Measurements from ENCODE around the gene C16orf96. TPM values are rescaled to one million over a fixed set of nuclear protein-coding genes. Genes with fewer than 3 reads are reported as not detected.

C16orf96 gene
- polyA plus RNA-seq, 2 of the 4 experiments (the other 2 are of a cell fraction), result 0.01 to 0.03 TPM

- TF ChIP-seq REST (IDR thresholded peaks at IDR 0.05) (no peak), PBX3 (IDR thresholded peaks at IDR 0.05) (no peak), BCL3 (IDR thresholded peaks at IDR 0.05) (no peak)
Observed at GRCh38 chr16:4566144-4566543, 10.0 kb downstream of the C16orf96 start (continued).

GRCh38 chr16:4570086-4570485 lies 13.9 kb downstream of the C16orf96 start:
- Histone ChIP-seq H3K4me3 (no peak overlapping the region), H3K9me3 (no peaks in the 10 kb centered on the region), H3K4me1 (no peaks in the 10 kb centered on the region), H3K27ac (no peak overlapping the region), H3K4me2 (no peak overlapping the region)
- ChIA-PET CTCF (interaction anchor here (0.9 to 5.6 kb wide), 5 partner anchors 9 to 386 kb away, joined by 3 to 35 read pairs (median 3); no protein-coding TSS in a partner anchor), POLR2A (no interaction called here)
- ATAC-seq (no peak), FAIRE-seq (no peak), DNase-seq (ENCODE audit: low read depth in 1 of 2, low spot score in 1 of 2) (no peak)
- no peak for TF ChIP-seq ZC3H11A (IDR thresholded peaks at IDR 0.05)
- TF ChIP-seq MYC (IDR thresholded peaks at IDR 0.05; ENCODE audit: borderline replicate concordance, low read length), result no peak
- TF ChIP-seq SREBF2 (IDR thresholded peaks at IDR 0.05), result no peak
- TF ChIP-seq FOSL2 (IDR thresholded peaks at IDR 0.05), result no peak
- no peak for TF ChIP-seq FOSL2 (CRISPR knock-in tag; IDR thresholded peaks at IDR 0.05)
- TF ChIP-seq EHF (CRISPR knock-in tag; IDR thresholded peaks at IDR 0.05), result no peak
- TF ChIP-seq HDAC2 (IDR thresholded peaks at IDR 0.05), result no peak
- no peak for TF ChIP-seq HES2 (IDR thresholded peaks at IDR 0.05)
- TF ChIP-seq TFCP2L1 (CRISPR knock-in tag; IDR thresholded peaks at IDR 0.05), result no peak
- no peak for TF ChIP-seq FOSB (CRISPR knock-in tag; IDR thresholded peaks at IDR 0.05)
- WGBS (ENCODE audit: missing lambda C conversion rate), result 58% methylated on average over 6 of the region's 6 CpGs

- POLR2A ChIA-PET, result no interaction called here
- Histone ChIP-seq H3K4me3 (no peak overlapping the region), H3K4me1 (no peaks in the 10 kb centered on the region), H3K4me2 (no peak overlapping the region), H3K27ac (no peak overlapping the region), H3K9me3 (no peaks in the 10 kb centered on the region)
- no peak for FAIRE-seq
- TF ChIP-seq REST (IDR thresholded peaks at IDR 0.05), result no peak
- TF ChIP-seq MAFK (IDR thresholded peaks at IDR 0.05; ENCODE audit: partially characterized antibody), result no peak
- no peak for TF ChIP-seq EHMT2 (IDR thresholded peaks at IDR 0.05; ENCODE audit: low read depth)
- TF ChIP-seq HDAC2 (IDR thresholded peaks at IDR 0.05), result no peak
- TF ChIP-seq POLR2A (IDR thresholded peaks at IDR 0.05; ENCODE audit: low read length), result no peak
- no peak for TF ChIP-seq FOSB (CRISPR knock-in tag; IDR thresholded peaks at IDR 0.05)
- TF ChIP-seq PHF8 (IDR thresholded peaks at IDR 0.05; ENCODE audit: borderline replicate concordance, low read depth), result no peak
- TF ChIP-seq BCL3 (IDR thresholded peaks at IDR 0.05), result no peak
- no peak for TF ChIP-seq USF2 (IDR thresholded peaks at IDR 0.05)
- no peak for TF ChIP-seq HEYL (CRISPR knock-in tag; IDR thresholded peaks at IDR 0.05)
- TF ChIP-seq CEBPB (IDR thresholded peaks at IDR 0.05), result no peak
- no peak for TF ChIP-seq PBX3 (IDR thresholded peaks at IDR 0.05)
- CTCF ChIA-PET, result interaction anchor here (0.9 to 5.6 kb wide), 4 partner anchors 13 to 385 kb away, joined by 3 to 35 read pairs (median 5); no protein-coding TSS in a partner anchor
- DNase-seq (ENCODE audit: low read depth in 1 of 2, low spot score in 1 of 2), result no peak
- no peak for ATAC-seq
- WGBS (ENCODE audit: missing lambda C conversion rate), result 82% methylated on average over 15 of the region's 15 CpGs
Observed at GRCh38 chr16:4570688-4571321, 14.7 kb downstream of the C16orf96 start.

Measured in A549 (cell line).